Measurements from ENCODE around the gene ECT2.

DNA sequence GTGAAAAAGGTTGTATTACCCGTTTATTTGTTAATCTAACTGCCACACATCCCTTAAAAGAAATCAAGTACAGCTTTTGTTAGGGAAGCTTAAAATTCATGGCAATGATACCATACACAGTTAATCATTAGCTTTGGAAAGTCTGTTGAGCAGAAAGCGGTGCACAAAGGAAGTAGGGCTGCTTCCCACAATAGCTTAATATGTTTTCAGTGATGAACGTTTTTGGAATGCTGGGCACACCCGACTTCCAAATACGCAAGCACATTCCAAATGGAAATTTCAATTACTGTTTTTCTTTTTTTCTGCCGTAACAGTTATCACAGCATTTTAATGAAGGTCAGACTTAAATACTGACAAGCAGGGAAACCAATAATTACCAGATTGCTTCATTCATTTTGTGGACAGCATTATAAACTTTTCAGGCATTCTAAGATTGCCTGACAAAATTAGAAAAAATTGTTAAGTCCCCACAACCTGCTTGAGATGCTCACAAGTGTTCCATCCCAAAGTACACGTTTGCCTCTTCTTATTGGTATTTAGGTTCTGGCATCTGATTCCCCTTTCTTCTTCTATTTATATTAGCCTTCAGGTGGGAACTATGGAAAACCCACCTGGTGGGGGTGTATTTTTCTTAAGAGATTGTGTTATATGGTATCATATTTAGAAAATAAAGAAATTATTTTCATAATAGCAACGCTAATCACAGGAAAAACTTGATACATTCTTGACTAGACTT, 1.1 kb upstream of the ECT2 start:
- TF ChIP-seq, protein P1, sequence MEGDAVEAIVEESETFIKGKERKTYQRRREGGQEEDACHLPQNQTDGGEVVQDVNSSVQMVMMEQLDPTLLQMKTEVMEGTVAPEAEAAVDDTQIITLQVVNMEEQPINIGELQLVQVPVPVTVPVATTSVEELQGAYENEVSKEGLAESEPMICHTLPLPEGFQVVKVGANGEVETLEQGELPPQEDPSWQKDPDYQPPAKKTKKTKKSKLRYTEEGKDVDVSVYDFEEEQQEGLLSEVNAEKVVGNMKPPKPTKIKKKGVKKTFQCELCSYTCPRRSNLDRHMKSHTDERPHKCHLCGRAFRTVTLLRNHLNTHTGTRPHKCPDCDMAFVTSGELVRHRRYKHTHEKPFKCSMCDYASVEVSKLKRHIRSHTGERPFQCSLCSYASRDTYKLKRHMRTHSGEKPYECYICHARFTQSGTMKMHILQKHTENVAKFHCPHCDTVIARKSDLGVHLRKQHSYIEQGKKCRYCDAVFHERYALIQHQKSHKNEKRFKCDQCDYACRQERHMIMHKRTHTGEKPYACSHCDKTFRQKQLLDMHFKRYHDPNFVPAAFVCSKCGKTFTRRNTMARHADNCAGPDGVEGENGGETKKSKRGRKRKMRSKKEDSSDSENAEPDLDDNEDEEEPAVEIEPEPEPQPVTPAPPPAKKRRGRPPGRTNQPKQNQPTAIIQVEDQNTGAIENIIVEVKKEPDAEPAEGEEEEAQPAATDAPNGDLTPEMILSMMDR (optimal IDR thresholded peaks at IDR 0.05 in 1 of 3, IDR thresholded peaks at IDR 0.05 in 1 of 3, conservative IDR thresholded peaks at IDR 0.05 in 1 of 3; ENCODE audit: extremely low read depth in 1 of 3, insufficient read depth in 2 of 3, low read length in 3 of 3), result no peak
- TF ChIP-seq EZH2 (IDR thresholded peaks at IDR 0.05; ENCODE audit: low read length), result no peak

All from keratinocyte (primary cell).